Transverse colon (tissue), 3 donors: ENCODE measurements around the gene HOXA6.

Experiments
- CTCF ChIP-seq, 5 experiments: fragments of 200-600 bp in 3 of 5; fragments of 450-650 bp in 2 of 5; sonication (generic) in 3 of 5; IDR thresholded peaks; 1 replicate in 2 of 5; 2 replicates in 3 of 5; pipeline ENCODE4 v1.5.1; 2016 to 2017; ENCODE audit warnings: antibody characterized with exemption in 5 of 5, inconsistent platforms in 3 of 5, mild to moderate bottlenecking in 2 of 5, moderate library complexity in 1 of 5
- POLR2A ChIP-seq: fragments of 450-650 bp; IDR thresholded peaks from one replicate; pipeline ENCODE4 v1.6.1; 2016; ENCODE audit warnings: antibody characterized with exemption, mild to moderate bottlenecking, moderate library complexity

GRCh38 chr7:27137640-27138315, 9.8 kb downstream of the HOXA6 start:
- TF ChIP-seq POLR2A (no peak), CTCF (IDR thresholded peaks at IDR 0.05) (no peak)
